ENCODE results near the gene PCNX2. TPM values are rescaled to one million over a fixed set of nuclear protein-coding genes. Genes with fewer than 3 reads are reported as not detected.

The PCNX2 gene
- total RNA-seq, 4 donors from 2014 or later: 5.9 to 21.7 (median 10.3) TPM

GRCh38 chr1:233327651-233328141, 32.2 kb upstream of the PCNX2 start, which contains the start of gene MAP3K21:
Gene MAP3K21, plus strand, starts transcription at chr1:233327724. Its CDS starts 305 bp downstream, at chr1:233328029.
- no CpG with 5 or more reads among the region's 68 CpGs for WGBS, 2 donors (ENCODE audit: low coverage in 1 of 2)

GRCh38 chr1:233326811-233327650, 31.5 kb upstream of the PCNX2 start:
- 21 to 22% methylated on average over 5 to 14 of the region's 49 CpGs for WGBS, 2 donors (ENCODE audit: low coverage in 1 of 2)
- Histone ChIP-seq H3K27ac (peak overlapping the region in 2 of 4 donors; percentile 20 to 22), H3K9me3 (no peaks in the 10 kb centered on the region), H3K4me3 (peak overlapping the region; percentile 19 to 69), H3K27me3 (peaks cover 45% of the 10 kb centered on the region), H3K4me1 (peaks cover 0 to 27% (median 4%) of the 10 kb centered on the region in 3 donors), H3K36me3 (no peaks in the 10 kb centered on the region)
- ATAC-seq: peak; percentile 80
- TF ChIP-seq, protein P1, sequence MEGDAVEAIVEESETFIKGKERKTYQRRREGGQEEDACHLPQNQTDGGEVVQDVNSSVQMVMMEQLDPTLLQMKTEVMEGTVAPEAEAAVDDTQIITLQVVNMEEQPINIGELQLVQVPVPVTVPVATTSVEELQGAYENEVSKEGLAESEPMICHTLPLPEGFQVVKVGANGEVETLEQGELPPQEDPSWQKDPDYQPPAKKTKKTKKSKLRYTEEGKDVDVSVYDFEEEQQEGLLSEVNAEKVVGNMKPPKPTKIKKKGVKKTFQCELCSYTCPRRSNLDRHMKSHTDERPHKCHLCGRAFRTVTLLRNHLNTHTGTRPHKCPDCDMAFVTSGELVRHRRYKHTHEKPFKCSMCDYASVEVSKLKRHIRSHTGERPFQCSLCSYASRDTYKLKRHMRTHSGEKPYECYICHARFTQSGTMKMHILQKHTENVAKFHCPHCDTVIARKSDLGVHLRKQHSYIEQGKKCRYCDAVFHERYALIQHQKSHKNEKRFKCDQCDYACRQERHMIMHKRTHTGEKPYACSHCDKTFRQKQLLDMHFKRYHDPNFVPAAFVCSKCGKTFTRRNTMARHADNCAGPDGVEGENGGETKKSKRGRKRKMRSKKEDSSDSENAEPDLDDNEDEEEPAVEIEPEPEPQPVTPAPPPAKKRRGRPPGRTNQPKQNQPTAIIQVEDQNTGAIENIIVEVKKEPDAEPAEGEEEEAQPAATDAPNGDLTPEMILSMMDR (IDR thresholded peaks at IDR 0.05): no peak
- TF ChIP-seq POLR2A (IDR thresholded peaks at IDR 0.05): no peak
- TF ChIP-seq POLR2AphosphoS5 (IDR thresholded peaks at IDR 0.05): no peak
- TF ChIP-seq EP300 (IDR thresholded peaks at IDR 0.05): no peak

More at GRCh38 chr1:233327651-233328141, 32.2 kb upstream of the PCNX2 start, which contains the start of gene MAP3K21:
- Histone ChIP-seq H3K9me3 (no peaks in the 10 kb centered on the region), H3K27me3 (peaks cover 51% of the 10 kb centered on the region), H3K4me1 (peaks cover 0 to 27% (median 4%) of the 10 kb centered on the region in 3 donors), H3K27ac (peak within 1 kb of the TSS in 2 of 4 donors; percentile 20 to 22), H3K36me3 (no peaks in the 10 kb centered on the region), H3K4me3 (peak within 1 kb of the TSS; percentile 19 to 69)
- TF ChIP-seq, protein P1 (IDR thresholded peaks at IDR 0.05): no peak
- TF ChIP-seq POLR2AphosphoS5 (IDR thresholded peaks at IDR 0.05): no peak
- TF ChIP-seq EP300 (IDR thresholded peaks at IDR 0.05): no peak
- no peak for TF ChIP-seq POLR2A (IDR thresholded peaks at IDR 0.05)
- peak; percentile 46 for ATAC-seq

GRCh38 chr1:233326319-233326718, 30.8 kb upstream of the PCNX2 start:
- H3K36me3 ChIP-seq: no peaks in the 10 kb centered on the region
- H3K4me1 ChIP-seq: peaks cover 0 to 27% (median 4%) of the 10 kb centered on the region in 3 donors
- H3K4me3 ChIP-seq: no peak overlapping the region
- peaks cover 39% of the 10 kb centered on the region for H3K27me3 ChIP-seq
- no peaks in the 10 kb centered on the region for H3K9me3 ChIP-seq
- ATAC-seq: no peak
- H3K27ac ChIP-seq: no peak overlapping the region
- TF ChIP-seq POLR2A (IDR thresholded peaks at IDR 0.05) (no peak), POLR2AphosphoS5 (IDR thresholded peaks at IDR 0.05) (no peak), EP300 (IDR thresholded peaks at IDR 0.05) (no peak)
- TF ChIP-seq, protein P1 (IDR thresholded peaks at IDR 0.05): no peak

GRCh38 chr1:233323718-233324117, 28.2 kb upstream of the PCNX2 start:
- peaks cover 19% of the 10 kb centered on the region for H3K27me3 ChIP-seq
- no peak overlapping the region for H3K4me3 ChIP-seq
- TF ChIP-seq POLR2A (IDR thresholded peaks at IDR 0.05) (no peak), EP300 (IDR thresholded peaks at IDR 0.05) (no peak), POLR2AphosphoS5 (IDR thresholded peaks at IDR 0.05) (no peak)
- TF ChIP-seq, protein P1 (IDR thresholded peaks at IDR 0.05): no peak
- H3K27ac ChIP-seq: no peak overlapping the region
- 100% methylated on average over 1 of the region's 1 CpG for WGBS, 2 donors (ENCODE audit: low coverage in 1 of 2)
- peaks cover 0 to 21% (median 2%) of the 10 kb centered on the region in 3 donors for H3K4me1 ChIP-seq
- H3K36me3 ChIP-seq: no peaks in the 10 kb centered on the region
- H3K9me3 ChIP-seq: no peaks in the 10 kb centered on the region
- ATAC-seq: no peak
